Esophagus squamous epithelium (tissue), 5 donors: ENCODE measurements around the gene DDI2. TPM values are rescaled to one million over a fixed set of nuclear protein-coding genes. Genes with fewer than 3 reads are reported as not detected.
A peak's percentile ranks its signal among the peaks of the same experiment; 100 is the strongest.

ENCODE experiments used
- DNase-seq: peaks from one replicate; lab custom pipeline; 2025; lab: John Stamatoyannopoulos, UW
- H3K27ac ChIP-seq, 4 donors: fragments of 200-600 bp; sonication (generic); one replicate each; pipeline ENCODE4 v1.5.1; 2016 to 2019; ENCODE audit warnings: mild to moderate bottlenecking in 1 of 4
- H3K27me3 ChIP-seq, 4 donors: fragments of 200-600 bp; sonication (generic); 1 replicate in 3 of 4; 2 replicates in 1 of 4; pipeline versions ENCODE4 v1.5.1 to v1.6.0; 2017 to 2021; ENCODE audit warnings: antibody characterized with exemption in 1 of 4
- H3K36me3 ChIP-seq, 3 donors: fragments of 200-600 bp; sonication (generic); one replicate each; pipeline ENCODE4 v1.5.1; 2016 to 2019
- H3K4me1 ChIP-seq, 3 donors: fragments of 200-600 bp; sonication (generic); one replicate each; pipeline ENCODE4 v1.5.1; 2017 to 2019
- H3K4me3 ChIP-seq, 4 donors: fragments of 200-600 bp; sonication (generic); 1 replicate in 3 of 4; 2 replicates in 1 of 4; pipeline ENCODE4 v1.5.1; 2016 to 2019; ENCODE audit warnings: mild to moderate bottlenecking in 2 of 4, moderate library complexity in 1 of 4
- H3K9me3 ChIP-seq, 3 donors: fragments of 200-600 bp; sonication (generic); one replicate each; pipeline ENCODE4 v1.5.1; 2016 to 2019
- CTCF ChIP-seq, 6 experiments: fragments of 450-650 bp in 4 of 6; fragments of 200-600 bp in 2 of 6; sonication (generic) in 2 of 6; IDR thresholded peaks; one replicate each; pipeline ENCODE4 v1.5.1; 2016 to 2019; ENCODE audit warnings: antibody characterized with exemption in 6 of 6, mild to moderate bottlenecking in 4 of 6, moderate library complexity in 4 of 6
- POLR2A ChIP-seq, 4 donors: fragments of 450-650 bp; IDR thresholded peaks; one replicate each; pipeline ENCODE4 v1.6.1; 2017; ENCODE audit warnings: antibody characterized with exemption in 4 of 4, mild to moderate bottlenecking in 4 of 4, moderate library complexity in 3 of 4
- WGBS, 2 donors: methylation state at CpG; one replicate each; pipeline ENCODE4 v1.1.5; 2018; 5-methylcytosine and 5-hydroxymethylcytosine counted together
- intact Hi-C: fragments of 100-400 bp; cut with DNase I; formaldehyde crosslinking; loops from one replicate; pipeline ENCODE4 v1.15.0; 2022
- total RNA-seq, 4 donors: library from RNA; depleted of rRNA; stranded (reverse); fragments of >200 nt; gene quantifications; one replicate each; pipeline ENCODE4 v1.1.0, GENCODE V29; 2016
- donor health status: DM: yes; HTN: yes; CAD: no.

Gene DDI2
- total RNA-seq, 4 donors from 2014 or later = 20.6 to 62.9 (median 48.3) TPM

GRCh38 chr1:15704526-15705183, 87.4 kb downstream of the DDI2 start:
- Histone ChIP-seq H3K36me3 (peaks cover 0 to 17% (median 0%) of the 10 kb centered on the region in 3 donors), H3K27ac (peak overlapping the region; percentile 78 to 93 (median 90)), H3K4me3 (no peak overlapping the region), H3K9me3 (no peaks in the 10 kb centered on the region), H3K4me1 (peaks cover 30 to 83% (median 35%) of the 10 kb centered on the region in 3 donors), H3K27me3 (no peaks in the 10 kb centered on the region)
- WGBS, 2 donors = 88 to 94% methylated on average over 13 of the region's 17 CpGs
- intact Hi-C loops = no loop called here
- DNase-seq = no peak
- TF ChIP-seq CTCF (IDR thresholded peaks at IDR 0.05) = no peak
- no peak for TF ChIP-seq POLR2A (IDR thresholded peaks at IDR 0.05)

- H3K27ac ChIP-seq = peak overlapping the region in 3 of 4 donors; percentile 14 to 93 (median 78)
These were observed 87.9 kb downstream of the DDI2 start for GRCh38 chr1:15705184-15705566.

GRCh38 chr1:15706751-15707150, 89.5 kb downstream of the DDI2 start:
- no peak for TF ChIP-seq POLR2A (IDR thresholded peaks at IDR 0.05)
- no peak for TF ChIP-seq CTCF (IDR thresholded peaks at IDR 0.05)
- no peak for DNase-seq
- H3K36me3 ChIP-seq = peaks cover 0 to 17% (median 0%) of the 10 kb centered on the region in 3 donors
- H3K27me3 ChIP-seq = no peaks in the 10 kb centered on the region
- peaks cover 26 to 67% (median 26%) of the 10 kb centered on the region in 3 donors for H3K4me1 ChIP-seq
- intact Hi-C loops = no loop called here
- H3K9me3 ChIP-seq = no peaks in the 10 kb centered on the region
- 76 to 89% methylated on average over 6 to 7 of the region's 7 CpGs for WGBS, 2 donors
- no peak overlapping the region for H3K27ac ChIP-seq
- no peak overlapping the region for H3K4me3 ChIP-seq

More at GRCh38 chr1:15705184-15705566, 87.9 kb downstream of the DDI2 start:
- Histone ChIP-seq H3K9me3 (no peaks in the 10 kb centered on the region), H3K27me3 (no peaks in the 10 kb centered on the region), H3K4me3 (no peak overlapping the region), H3K36me3 (peaks cover 0 to 17% (median 0%) of the 10 kb centered on the region in 3 donors), H3K4me1 (peaks cover 30 to 79% (median 32%) of the 10 kb centered on the region in 3 donors)
- intact Hi-C loops = no loop called here
- WGBS, 2 donors = 85 to 89% methylated on average over 11 of the region's 11 CpGs
- DNase-seq = no peak
- TF ChIP-seq CTCF (IDR thresholded peaks at IDR 0.05) (no peak), POLR2A (IDR thresholded peaks at IDR 0.05) (no peak)

- DNase-seq = no peak
- no peaks in the 10 kb centered on the region for H3K9me3 ChIP-seq
- H3K4me3 ChIP-seq = no peak overlapping the region
- WGBS, 2 donors = 66 to 85% methylated on average over 6 to 7 of the region's 8 CpGs
- intact Hi-C loops = no loop called here
- peaks cover 22 to 61% (median 26%) of the 10 kb centered on the region in 3 donors for H3K4me1 ChIP-seq
- H3K36me3 ChIP-seq = peaks cover 0 to 17% (median 0%) of the 10 kb centered on the region in 3 donors
- H3K27me3 ChIP-seq = no peaks in the 10 kb centered on the region
- H3K27ac ChIP-seq = no peak overlapping the region
- TF ChIP-seq CTCF (IDR thresholded peaks at IDR 0.05) = no peak
- no peak for TF ChIP-seq POLR2A (IDR thresholded peaks at IDR 0.05)
These were observed 90.1 kb downstream of the DDI2 start for GRCh38 chr1:15707239-15707925.
